Fibroblast of lung (primary cell): ENCODE results near the gene CHST13. TPM values are rescaled to one million over a fixed set of nuclear protein-coding genes. Genes with fewer than 3 reads are reported as not detected.

ENCODE experiments used
- DNase-seq, 2 donors: peaks; one replicate each; pipeline versions ENCODE4 v3.0.0 to v3.0.0-alpha.2; 2010; ENCODE audit warnings: low read depth in 2 of 2
- H2AFZ ChIP-seq: 2 replicates; pipeline ENCODE4 v1.5.1; 2012; ENCODE audit warnings: low read length, control low read depth, inconsistent platforms
- H3K27ac ChIP-seq: 2 replicates; pipeline ENCODE4 v1.5.1; 2011; ENCODE audit warnings: low read length, control low read depth; ENCODE audit not compliant: insufficient read depth
- H3K27me3 ChIP-seq: 2 replicates; pipeline ENCODE4 v1.5.1; 2011; ENCODE audit warnings: mild to moderate bottlenecking, low read length; ENCODE audit not compliant: control insufficient read depth, insufficient read depth
- H3K36me3 ChIP-seq: 2 replicates; pipeline ENCODE4 v1.5.1; 2011; ENCODE audit warnings: low read length; ENCODE audit not compliant: control insufficient read depth, insufficient read depth
- H3K4me1 ChIP-seq: 2 replicates; pipeline ENCODE4 v1.5.1; 2011; ENCODE audit warnings: low read length; ENCODE audit not compliant: control insufficient read depth, insufficient read depth; ENCODE audit errors: extremely low read depth
- H3K4me2 ChIP-seq: 2 replicates; pipeline ENCODE4 v1.5.1; 2011; ENCODE audit warnings: low read length, control low read depth; ENCODE audit not compliant: insufficient read depth; ENCODE audit errors: extremely low read depth
- H3K4me3 ChIP-seq, 4 experiments: fragments of 200-600 bp in 1 of 4; sonication (generic) in 1 of 4; replicated peaks in 1 of 4; 2 replicates each; pipeline ENCODE4 v1.5.1; 2011 to 2016; ENCODE audit warnings: low read length in 4 of 4, low read depth in 3 of 4, mild to moderate bottlenecking in 3 of 4, control low read depth in 2 of 4, inconsistent platforms in 1 of 4, mixed read lengths in 1 of 4; ENCODE audit not compliant: insufficient read depth in 1 of 4; ENCODE audit errors: control extremely low read depth in 1 of 4
- H3K79me2 ChIP-seq: 2 replicates; pipeline ENCODE4 v1.5.1; 2012; ENCODE audit warnings: mild to moderate bottlenecking, low read length, inconsistent platforms; ENCODE audit not compliant: control insufficient read depth, insufficient read depth
- H3K9ac ChIP-seq: 2 replicates; pipeline ENCODE4 v1.5.1; 2011; ENCODE audit warnings: mild to moderate bottlenecking, low read length, control low read depth; ENCODE audit not compliant: insufficient read depth
- H3K9me3 ChIP-seq: 2 replicates; pipeline ENCODE4 v1.5.1; 2012; ENCODE audit warnings: low read depth, low read length; ENCODE audit not compliant: control insufficient read depth, insufficient read depth
- H4K20me1 ChIP-seq: 2 replicates; pipeline ENCODE4 v1.5.1; 2011; ENCODE audit warnings: low read length; ENCODE audit not compliant: control insufficient read depth, insufficient read depth; ENCODE audit errors: extremely low read depth
- CTCF ChIP-seq, 2 donors: IDR thresholded peaks in 1 of 2; conservative IDR thresholded peaks in 1 of 2; 1 replicate in 1 of 2; 2 replicates in 1 of 2; pipeline ENCODE4 v1.5.1; 2011 to 2012; ENCODE audit warnings: low read length in 2 of 2, control low read depth in 1 of 2, inconsistent platforms in 1 of 2, low read depth in 1 of 2, mild to moderate bottlenecking in 1 of 2
- EZH2 ChIP-seq: IDR thresholded peaks from 2 replicates; pipeline ENCODE4 v1.5.1; 2012; ENCODE audit warnings: low read length, control low read depth, mild to moderate bottlenecking; ENCODE audit errors: missing control alignments
- polyA plus RNA-seq, 2 donors: library from polyadenylated mRNA; depleted of rRNA in 1 of 2; stranded (reverse) in 1 of 2; unstranded in 1 of 2; fragments of >200 nt; gene quantifications; 2 replicates each; pipeline ENCODE4 v1.2.1, GENCODE V29; 2011 to 2012; ENCODE audit warnings: missing spikeins in 1 of 2
- total RNA-seq: library from RNA; depleted of rRNA; stranded (reverse); fragments of >200 nt; gene quantifications from 2 replicates; pipeline ENCODE4 v1.2.1, GENCODE V29; 2014

Gene CHST13
- total and polyA plus RNA-seq, 2 donors (not counting 1 experiment from before 2014, with no cell fraction given), result under 0.01 TPM; not detected in 1

- no peak overlapping the region for H3K4me3 ChIP-seq
- no peak overlapping the region for H3K27ac ChIP-seq
- H3K27me3 ChIP-seq, result peaks cover 9% of the 10 kb centered on the region
- no peaks in the 10 kb centered on the region for H3K4me1 ChIP-seq
- TF ChIP-seq EZH2 (no peak), CTCF (conservative IDR thresholded peaks at IDR 0.05 in 1 of 2, IDR thresholded peaks at IDR 0.05 in 1 of 2; ENCODE audit: low read depth in 1 of 2, low read length in 2 of 2) (no peak)
- no peaks in the 10 kb centered on the region for H3K9me3 ChIP-seq
- H2AFZ ChIP-seq, result no peak overlapping the region
- no peak overlapping the region for H3K4me2 ChIP-seq
- H3K79me2 ChIP-seq, result no peaks in the 10 kb centered on the region
- H3K36me3 ChIP-seq, result no peaks in the 10 kb centered on the region
- H3K9ac ChIP-seq, result no peak overlapping the region
- no peaks in the 10 kb centered on the region for H4K20me1 ChIP-seq
- DNase-seq, result no peak
Observed at GRCh38 chr3:126485176-126485897, 38.6 kb upstream of the CHST13 start.

GRCh38 chr3:126485956-126486355, 38.0 kb upstream of the CHST13 start:
- DNase-seq, result no peak
- TF ChIP-seq EZH2 (no peak), CTCF (conservative IDR thresholded peaks at IDR 0.05 in 1 of 2, IDR thresholded peaks at IDR 0.05 in 1 of 2; ENCODE audit: low read depth in 1 of 2, low read length in 2 of 2) (no peak)
- Histone ChIP-seq H3K4me2 (no peak overlapping the region), H3K36me3 (no peaks in the 10 kb centered on the region), H2AFZ (no peak overlapping the region), H3K9me3 (no peaks in the 10 kb centered on the region), H3K79me2 (no peaks in the 10 kb centered on the region), H3K4me1 (no peaks in the 10 kb centered on the region), H3K4me3 (no peak overlapping the region), H3K9ac (no peak overlapping the region), H3K27ac (no peak overlapping the region), H3K27me3 (peaks cover 9% of the 10 kb centered on the region), H4K20me1 (no peaks in the 10 kb centered on the region)

GRCh38 chr3:126486360-126486847, 37.6 kb upstream of the CHST13 start:
- no peak for TF ChIP-seq CTCF (conservative IDR thresholded peaks at IDR 0.05 in 1 of 2, IDR thresholded peaks at IDR 0.05 in 1 of 2; ENCODE audit: low read depth in 1 of 2, low read length in 2 of 2)
- TF ChIP-seq EZH2, result no peak
- Histone ChIP-seq H4K20me1 (no peaks in the 10 kb centered on the region), H3K4me1 (no peaks in the 10 kb centered on the region), H3K4me3 (no peak overlapping the region), H3K4me2 (no peak overlapping the region), H3K79me2 (no peaks in the 10 kb centered on the region), H3K9me3 (no peaks in the 10 kb centered on the region), H3K9ac (no peak overlapping the region), H2AFZ (no peak overlapping the region), H3K27me3 (peaks cover 9% of the 10 kb centered on the region), H3K27ac (no peak overlapping the region), H3K36me3 (no peaks in the 10 kb centered on the region)
- no peak for DNase-seq
